Glomerular visceral epithelial cell (primary cell): ENCODE measurements around the gene HOXD4.

Experiments used
- DNase-seq: peaks from one replicate; pipeline ENCODE4 v3.0.0-alpha.2; 2016; ENCODE audit errors: extremely low spot score

HOXD4 gene

DNA sequence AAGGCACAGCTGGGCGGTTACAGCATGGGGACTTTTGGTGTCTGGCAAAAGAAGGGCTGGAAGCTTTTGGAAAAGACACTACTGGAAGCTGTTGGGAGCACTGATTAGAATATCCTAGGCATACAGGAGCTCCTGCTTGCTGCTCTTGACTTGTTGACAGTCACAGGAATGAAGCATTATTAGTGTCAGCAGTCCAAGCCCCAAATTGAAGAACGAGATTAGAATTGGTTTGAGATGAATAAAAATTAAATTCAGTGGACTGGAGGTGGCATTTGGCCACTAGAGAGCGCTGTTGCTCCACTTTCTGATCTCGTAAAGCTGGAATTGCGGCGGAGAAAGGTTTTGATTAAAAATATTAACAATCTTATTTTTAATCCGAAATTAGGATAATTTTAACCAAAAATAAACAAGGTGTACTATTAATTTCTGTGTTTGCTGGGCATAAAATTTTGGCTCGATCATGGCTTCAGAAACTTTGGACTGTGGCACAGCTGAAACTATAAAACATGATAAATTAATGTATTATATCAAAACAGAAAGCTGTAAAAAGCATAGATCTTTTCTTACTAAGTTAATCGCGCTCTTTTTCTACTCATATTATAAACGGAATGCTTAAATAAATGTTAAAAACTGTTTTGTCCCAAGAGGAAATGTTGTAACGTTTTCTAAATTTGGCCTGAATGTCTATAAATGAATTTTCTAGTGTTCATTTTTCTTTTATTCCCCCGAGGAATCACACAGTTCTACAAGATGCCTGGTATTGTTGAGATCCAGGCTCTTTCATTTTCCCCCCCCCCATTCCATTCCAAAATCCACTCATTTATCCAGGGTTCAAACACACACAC, 24.2 kb upstream of the HOXD4 start:
- peak; percentile 66 for DNase-seq

DNA sequence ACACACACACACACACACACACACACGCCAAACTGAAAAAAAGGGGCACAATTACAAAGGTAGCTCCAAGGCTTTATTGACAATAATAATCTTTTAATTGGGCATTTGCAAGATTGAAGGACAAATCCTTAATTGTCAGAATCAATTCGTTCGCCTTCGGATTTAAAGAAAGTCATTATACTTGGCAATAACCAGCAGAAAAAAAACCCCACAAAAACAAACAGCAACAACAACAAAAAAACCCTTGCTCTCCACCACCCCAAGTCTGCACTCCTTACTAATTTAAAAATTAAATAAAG, 23.6 kb upstream of the HOXD4 start:
- DNase-seq = no peak

DNA sequence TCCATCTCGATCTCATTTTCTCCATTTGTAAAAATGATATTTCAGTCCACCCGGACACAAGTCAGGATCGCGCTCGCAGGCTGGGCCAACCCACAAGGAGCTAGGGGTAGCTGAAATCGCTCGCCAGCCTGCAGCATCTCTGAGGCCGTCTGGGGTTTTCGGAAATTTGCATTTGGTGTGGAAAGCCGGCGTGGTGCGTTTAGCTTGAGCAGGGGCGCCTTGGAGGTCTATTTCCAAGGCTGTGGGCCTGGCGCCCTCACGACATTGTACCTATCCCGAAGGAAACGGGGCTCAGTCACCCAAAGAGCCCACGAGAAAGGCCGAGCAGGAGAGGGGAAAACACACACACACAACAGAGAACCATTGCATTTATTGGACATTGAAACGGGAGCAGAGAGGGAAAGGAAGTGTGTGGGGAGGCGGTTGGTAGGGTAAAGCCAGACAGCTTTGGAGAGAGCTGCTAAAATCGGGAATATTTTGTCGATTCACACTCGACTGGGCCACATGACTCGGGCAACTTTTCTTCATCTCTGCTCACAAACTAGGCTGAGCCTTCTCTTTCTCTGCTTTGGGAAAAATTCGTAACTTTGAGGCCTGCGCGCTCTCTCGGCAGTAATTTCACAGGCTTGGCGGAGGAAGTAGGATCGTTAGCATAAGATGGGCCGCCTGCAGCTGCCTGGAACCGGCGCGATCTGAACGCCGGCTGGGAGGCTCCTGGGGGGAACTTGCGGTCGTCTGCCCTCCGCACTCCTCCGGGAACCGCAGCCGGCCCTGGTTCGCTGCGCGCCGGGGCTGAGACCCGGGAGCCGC, 23.0 kb upstream of the HOXD4 start:
- no peak for DNase-seq

DNA sequence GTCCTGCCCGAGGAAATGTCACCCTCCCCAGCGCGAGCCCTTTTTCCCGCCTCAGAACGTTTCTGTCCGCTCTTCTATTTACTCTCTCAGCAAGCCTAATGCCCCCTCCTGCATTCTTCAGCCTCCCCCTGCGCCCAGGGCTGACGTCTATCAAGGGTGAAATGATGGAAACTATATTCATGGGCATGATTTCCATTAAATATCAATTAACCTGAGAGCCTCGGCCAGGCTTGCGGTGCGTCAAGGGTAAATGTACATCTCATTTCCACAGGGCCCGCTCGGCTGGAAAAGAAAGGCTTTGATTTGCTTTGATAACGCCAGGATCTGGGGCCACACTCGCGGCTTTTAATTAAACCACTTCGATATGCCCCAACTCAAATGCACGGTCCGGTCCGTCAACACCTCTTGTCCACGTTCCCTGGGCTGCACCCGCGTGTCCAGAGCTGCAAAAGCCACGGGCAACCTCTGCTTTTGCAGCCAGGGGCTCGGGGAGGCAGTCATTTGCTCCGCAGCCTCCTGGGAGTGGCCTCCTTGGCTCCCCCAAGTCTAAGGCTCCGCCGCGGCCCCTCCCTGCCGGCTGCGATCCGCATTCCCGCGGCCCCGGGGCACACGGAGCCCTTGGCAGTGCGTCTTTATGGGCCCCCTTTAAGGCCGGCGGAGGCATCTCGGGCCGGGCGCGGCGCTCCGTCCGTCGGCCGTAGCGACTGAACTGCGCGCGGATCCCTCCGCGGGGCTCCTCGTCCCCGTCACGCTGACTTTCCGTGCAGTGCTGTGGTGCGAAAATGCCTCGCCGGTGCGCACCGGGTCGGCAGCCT, 22.2 kb upstream of the HOXD4 start, which contains the start of gene HOXD8:
TSS of gene HOXD8 (plus strand) at position 724 of the 815 bp plus-strand sequence. CDS start 662 bp downstream, outside the sequence.
- DNase-seq = peak; percentile 84

DNA sequence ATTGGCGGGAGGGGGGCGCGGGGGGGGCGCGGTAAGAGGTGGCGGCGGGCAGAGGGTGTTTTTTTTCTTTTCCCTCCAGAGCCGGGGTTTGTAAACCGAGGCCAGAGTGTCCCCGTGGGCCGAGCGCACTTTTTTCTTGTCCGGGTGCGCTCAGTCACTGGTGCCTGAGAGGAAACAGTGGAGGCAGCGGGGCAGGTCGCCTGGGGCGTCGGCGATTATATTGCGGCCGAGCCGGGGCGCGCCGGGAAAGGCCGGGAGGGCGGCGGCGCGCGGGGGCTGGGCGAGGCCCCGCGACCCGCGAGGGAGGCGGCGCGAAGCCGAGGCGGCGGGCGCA, 21.6 kb upstream of the HOXD4 start:
- no peak for DNase-seq

DNA sequence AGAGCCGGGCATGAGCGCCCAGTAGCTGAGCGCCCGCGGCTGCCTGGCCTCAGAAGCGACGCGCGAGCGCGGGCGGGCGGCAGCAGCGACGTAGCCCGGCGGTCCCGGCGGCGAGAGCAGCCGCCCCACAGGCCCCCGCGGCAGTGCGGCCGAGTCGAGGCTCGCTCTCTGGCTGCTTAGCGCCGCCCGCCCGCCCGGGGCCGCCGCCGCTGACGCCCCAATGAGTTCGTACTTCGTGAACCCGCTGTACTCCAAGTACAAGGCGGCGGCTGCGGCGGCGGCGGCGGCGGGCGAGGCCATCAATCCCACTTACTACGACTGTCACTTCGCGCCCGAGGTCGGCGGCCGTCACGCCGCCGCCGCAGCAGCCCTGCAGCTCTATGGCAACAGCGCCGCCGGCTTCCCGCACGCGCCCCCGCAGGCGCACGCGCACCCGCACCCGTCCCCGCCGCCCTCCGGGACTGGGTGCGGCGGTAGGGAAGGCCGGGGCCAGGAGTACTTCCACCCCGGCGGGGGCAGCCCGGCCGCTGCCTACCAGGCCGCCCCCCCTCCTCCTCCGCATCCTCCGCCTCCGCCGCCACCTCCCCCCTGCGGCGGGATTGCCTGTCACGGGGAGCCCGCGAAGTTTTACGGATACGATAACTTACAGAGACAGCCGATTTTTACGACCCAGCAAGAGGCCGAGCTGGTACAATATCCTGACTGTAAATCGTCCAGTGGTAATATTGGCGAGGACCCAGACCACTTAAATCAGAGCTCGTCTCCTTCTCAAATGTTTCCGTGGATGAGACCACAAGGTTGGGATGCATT, 21.0 kb upstream of the HOXD4 start:
- peak; percentile 68 for DNase-seq

DNA sequence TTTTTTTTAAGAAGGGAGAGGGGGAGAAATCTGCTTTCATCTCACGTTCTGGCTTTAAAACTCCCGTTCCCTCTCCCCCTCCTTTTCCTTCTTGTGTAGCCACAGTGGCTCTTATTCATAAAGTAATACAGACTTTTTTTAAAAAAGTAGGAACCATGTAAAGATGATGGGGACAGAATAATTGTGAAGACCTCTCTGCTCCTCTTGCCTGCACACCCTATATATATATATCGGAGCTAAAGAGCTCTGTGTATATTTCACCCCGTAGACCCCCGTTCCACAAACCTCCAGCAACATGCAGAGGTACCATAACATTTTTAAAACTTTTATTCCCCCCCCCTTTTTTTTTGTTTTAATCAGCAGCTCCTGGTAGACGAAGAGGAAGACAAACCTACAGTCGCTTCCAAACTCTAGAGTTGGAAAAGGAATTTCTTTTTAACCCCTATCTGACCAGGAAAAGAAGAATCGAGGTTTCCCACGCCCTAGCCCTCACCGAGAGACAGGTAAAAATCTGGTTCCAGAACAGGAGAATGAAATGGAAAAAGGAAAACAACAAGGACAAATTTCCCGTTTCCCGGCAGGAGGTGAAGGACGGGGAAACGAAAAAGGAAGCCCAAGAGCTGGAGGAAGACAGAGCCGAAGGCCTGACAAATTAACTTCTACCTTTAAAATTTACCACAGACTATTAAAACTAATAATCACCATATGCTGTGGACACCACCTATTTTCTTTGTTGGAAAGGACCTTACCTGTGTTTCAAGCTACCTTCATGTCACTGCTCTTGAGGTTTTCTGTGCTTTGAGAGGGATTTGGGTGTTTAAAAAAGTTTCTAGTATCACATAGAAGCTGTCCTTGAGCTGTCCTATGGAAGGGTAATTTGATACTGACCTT, 20.1 kb upstream of the HOXD4 start:
- DNase-seq = no peak

DNA sequence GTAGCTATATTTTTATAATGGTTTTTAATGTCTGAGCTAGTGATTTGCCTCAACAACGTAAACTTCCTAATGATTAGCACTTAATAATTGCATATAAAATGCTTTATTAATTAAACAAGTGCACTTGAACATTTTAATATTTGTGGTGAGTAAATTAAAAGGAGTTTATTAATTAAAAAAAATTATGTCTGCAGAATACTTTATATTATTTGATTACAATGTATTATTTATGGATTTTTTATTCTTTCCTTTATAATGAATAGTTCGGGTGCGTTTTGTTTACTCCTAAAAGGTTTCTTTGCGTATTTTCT, 19.5 kb upstream of the HOXD4 start:
- no peak for DNase-seq

DNA sequence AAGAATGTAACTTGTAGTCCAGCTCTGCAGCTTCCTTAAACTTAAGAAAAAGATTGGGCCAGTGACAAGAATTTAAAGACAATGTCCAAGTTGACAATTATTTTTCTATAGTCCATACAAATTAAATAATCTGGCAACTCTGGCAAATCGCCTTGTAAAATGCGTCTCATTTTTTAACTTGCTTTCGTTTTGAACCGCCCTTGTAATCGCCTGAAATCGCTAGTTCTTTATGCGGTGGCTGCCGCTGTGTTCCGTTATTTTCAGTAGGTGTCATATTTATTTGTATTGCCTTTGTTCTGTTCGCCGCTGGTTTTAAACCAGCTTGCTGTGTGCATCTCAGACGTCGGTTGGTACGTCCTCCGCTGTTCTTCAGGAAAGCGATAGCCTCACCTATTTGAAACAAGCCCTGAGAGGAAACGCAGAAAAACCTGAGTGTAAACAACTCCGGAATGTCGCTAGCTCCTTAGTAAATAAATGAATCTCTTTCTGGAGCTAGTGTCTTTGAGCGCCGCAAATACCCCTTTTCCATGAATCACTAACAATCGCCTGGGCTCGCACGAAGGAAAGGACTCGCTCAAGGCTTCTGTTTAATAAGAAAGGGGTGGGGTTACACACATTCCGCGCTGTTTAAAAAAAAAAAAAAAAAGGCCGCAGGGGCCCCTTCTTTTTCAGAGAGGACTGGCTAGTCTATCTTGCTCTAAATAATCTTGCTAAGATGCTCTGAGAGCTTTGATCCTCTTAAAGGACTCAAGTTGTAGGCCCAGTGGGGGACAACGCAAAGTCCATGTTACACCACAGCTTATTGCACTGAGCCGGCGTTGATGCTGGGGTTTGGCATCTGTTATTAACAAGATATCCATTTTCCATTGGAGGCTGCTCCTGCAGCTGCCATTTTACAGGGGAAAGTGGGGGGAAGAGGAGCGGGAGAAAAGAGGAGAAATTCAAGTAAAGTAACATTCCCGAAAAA, 18.9 kb upstream of the HOXD4 start:
- DNase-seq = no peak

DNA sequence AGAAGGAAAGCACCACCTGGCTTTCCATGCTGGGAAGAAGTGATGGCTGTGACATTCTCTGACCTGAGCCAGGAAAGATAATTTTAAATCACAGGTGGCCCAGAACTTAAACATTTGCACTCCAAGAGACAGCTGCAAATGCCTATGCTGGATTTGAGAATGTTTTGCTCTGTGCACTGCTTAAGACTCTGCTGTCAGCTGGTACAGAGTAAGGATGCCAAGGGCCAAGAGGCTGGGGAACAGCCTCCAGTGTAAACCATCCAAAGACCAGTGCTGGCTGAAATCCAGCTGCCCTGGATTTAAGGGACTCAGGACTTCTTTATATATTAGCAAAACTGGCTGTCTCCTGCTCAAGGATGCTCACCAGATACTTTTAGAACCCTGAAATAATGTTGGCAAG, 18.0 kb upstream of the HOXD4 start:
- DNase-seq = no peak

DNA sequence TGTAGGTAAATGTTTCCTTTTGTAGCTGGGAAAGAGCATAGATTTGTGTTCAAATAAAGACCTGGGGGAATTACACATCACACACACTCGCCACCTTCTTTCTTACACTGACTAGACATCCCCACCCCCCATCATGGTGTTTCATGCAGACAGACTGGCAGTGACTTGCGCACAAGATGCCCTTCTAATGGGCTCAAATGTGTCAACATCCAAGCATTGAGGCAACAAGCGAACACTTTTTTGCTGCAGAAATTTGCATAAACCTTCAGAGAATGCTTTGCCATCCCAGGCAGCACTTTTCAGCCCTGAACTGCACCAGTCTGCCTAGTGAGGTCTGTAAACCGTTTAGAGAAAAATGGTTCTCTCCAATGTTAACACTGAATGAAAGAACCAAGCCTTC, 17.3 kb upstream of the HOXD4 start:
- DNase-seq = no peak

DNA sequence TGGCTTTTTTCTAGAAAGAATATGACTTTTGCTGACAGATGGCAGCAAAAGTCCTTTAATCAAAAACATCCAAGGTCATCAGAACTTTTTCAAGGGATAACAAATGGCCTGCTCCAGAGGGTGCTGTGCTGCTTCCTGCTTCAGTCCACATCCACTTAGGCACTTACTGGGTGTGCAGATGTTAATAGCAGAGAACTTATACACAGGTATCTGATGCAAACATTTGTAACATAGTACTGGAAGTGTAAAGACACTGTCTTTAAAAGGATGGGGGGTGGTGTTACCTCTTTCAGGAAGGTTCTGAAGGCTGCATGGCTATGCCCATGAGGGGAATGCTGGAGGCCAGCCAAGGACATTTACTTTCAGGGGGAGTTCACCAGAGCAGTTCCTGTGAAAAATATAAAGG, 16.3 kb upstream of the HOXD4 start:
- DNase-seq = peak; percentile 44

DNA sequence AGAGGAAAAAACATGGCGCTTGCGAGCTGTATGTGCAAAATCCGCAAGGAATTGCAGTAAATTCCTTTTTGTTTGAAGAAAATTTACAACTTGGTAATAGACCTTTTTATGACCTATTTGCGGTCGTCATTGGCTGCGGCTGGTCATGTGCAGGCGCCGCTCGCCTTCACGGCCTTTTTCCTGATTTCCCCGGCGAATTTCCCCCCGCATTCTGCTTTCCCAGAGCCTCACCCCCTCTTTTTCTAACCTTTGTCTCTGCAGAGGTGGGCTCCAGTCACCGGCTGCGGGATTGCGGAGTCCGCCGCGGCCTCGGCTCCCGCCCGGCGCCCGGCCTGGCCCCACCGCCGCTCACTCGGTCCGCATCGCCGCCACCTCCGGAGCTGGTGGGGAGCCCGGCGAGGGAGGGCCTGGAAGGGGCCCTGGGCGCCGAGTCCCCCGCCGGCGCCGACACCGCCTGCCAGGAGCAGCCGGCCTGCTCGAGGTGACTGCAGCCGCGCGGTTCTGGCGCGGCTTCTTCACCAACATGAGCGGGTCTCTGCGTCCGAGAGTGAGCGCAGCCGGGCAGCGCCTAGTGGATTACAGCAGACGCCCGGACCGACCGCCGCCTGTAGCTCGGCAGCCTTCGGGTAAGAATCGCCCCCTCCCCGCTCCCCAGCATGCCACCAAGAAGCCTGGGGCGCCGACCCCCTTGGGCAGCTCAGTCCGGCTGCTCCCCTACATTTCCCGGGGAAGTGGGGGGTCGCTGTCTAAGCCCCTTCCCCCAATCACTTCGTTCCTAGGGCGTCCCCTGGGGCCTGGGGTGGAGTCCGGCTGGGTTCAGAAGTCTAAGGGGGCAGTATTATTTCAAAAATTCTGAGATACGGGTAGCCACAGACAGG, 14.7 kb upstream of the HOXD4 start:
- peak; percentile 66 for DNase-seq

DNA sequence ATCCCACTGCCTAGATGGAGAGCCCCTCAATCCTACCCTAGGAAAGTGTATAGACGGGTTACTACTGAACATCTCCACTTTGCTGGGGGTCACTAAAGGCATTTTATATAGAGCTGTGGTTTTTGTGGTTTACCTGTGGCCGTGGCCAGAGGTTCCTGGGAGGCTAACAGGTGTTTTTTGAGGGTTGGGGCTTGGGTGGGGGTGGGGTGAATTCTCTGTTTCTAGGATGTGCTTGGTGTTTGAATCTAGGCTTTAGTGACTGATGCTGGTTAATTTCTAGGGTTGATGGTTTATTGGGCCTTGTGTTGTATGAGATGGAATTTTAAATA, 14.1 kb upstream of the HOXD4 start:
- no peak for DNase-seq

DNA sequence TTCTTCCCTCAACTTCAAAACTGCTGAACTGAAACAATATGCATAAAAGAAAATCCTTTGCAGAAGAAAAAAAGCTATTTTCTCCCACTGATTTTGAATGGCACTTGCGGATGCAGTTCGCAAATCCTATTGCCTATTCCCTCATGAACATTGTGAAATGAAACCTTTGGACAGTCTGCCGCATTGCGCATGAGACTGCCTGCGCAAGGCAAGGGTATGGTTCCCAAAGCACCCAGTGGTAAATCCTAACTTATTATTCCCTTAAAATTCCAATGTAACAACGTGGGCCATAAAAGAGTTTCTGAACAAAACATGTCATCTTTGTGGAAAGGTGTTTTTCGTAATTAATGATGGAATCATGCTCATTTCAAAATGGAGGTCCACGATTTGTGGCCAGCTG, 13.4 kb upstream of the HOXD4 start:
- DNase-seq = no peak

DNA sequence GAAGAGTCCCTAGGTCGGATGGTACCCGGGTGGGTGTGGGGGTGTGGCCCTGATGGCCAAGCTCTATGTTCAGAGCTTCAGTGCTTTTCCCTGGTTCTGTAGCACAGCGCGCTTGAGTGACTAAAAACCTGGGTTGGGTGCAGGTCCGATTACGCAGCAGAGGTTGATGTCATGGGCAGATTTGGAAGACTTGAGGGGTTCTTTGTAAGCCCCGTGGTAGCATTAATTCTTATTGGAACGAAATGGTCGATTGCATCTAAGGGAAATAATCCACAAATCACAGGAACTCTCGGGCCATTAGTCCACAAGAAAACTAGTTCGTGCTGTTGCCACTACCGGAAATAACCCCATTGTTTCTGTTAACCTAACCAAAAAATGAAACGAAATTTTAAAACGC, 12.8 kb upstream of the HOXD4 start:
- no peak for DNase-seq

DNA sequence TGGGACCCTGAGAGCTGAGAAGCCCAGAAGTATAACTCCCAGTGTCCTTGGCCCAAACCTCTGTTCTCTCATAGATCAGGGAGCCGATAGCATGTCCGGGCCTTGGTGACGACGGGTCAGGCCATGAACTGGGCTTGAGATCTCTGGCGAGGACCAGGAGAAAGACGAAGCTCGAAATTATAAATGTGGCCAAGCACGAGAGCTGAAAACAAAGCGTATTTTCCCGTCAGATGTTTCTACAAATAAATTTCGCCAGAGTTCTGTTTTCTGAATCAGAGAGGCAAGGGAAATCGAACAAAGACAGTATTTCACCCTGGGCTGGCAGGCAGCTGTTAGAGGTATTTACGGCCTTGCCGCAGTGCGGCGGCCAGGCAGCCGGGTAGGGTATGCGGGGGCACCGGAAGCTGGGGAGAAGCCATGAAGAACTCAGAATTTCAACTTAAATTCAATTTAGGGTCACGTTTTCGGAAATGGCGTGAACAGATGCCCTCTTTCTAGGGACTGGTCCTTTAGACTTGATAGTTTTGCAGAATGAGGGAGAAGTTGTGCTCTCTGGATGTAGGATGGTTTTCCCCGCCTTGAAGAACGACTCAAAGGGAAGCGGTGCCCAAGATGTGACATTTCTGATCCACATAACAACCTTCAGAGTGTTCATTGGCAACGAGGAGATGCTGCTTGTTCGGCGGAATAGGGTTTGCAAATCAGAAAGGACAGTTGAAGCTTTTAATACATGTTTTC, 12.3 kb upstream of the HOXD4 start:
- no peak for DNase-seq
